Measurements from ENCODE around the gene FAM221A.

GRCh38 chr7:23664122-23664521 is 15.9 kb upstream of the FAM221A start:
- no peak for TF ChIP-seq SP1 (IDR thresholded peaks at IDR 0.05)
- TF ChIP-seq FOXK2 (IDR thresholded peaks at IDR 0.05) = no peak
- TF ChIP-seq ELF4 (IDR thresholded peaks at IDR 0.05) = no peak
- no peak for TF ChIP-seq LEF1 (IDR thresholded peaks at IDR 0.05; ENCODE audit: borderline replicate concordance)
- no peak for TF ChIP-seq FOXM1 (IDR thresholded peaks at IDR 0.05; ENCODE audit: borderline replicate concordance)
- TF ChIP-seq ZNF384 (IDR thresholded peaks at IDR 0.05) = no peak
- TF ChIP-seq L3MBTL2 (conservative IDR thresholded peaks at IDR 0.05) = no peak
